GM23338 (cell line): ENCODE results near the gene PGRMC2. TPM values are rescaled to one million over a fixed set of nuclear protein-coding genes. Genes with fewer than 3 reads are reported as not detected.
"Not testable (repeated sequence)": the region's sequence is repeated elsewhere in the genome, so short reads cannot be mapped to it uniquely, and the experiment has no call there.

Experiments used
- ATAC-seq: fragments of 200-7000 bp; cut with Tn5 transposase; 3 replicates; pipeline ENCODE4 v1.9.1; 2020
- DNase-seq: peaks from one replicate; pipeline ENCODE4 v3.0.0-alpha.2; 2015; ENCODE audit warnings: low spot score
- H2AFZ ChIP-seq: fragments of 200-600 bp; sonication (generic); 2 replicates; pipeline ENCODE4 v1.8.0; 2016; ENCODE audit warnings: antibody characterized with exemption, mild to moderate bottlenecking, moderate library complexity
- H3F3A ChIP-seq: fragments of 200-600 bp; sonication (generic); replicated peaks from 2 replicates; pipeline ENCODE4 v1.8.0; 2017; ENCODE audit warnings: antibody characterized with exemption, mixed run types, low read depth
- H3K27ac ChIP-seq: fragments of 200-600 bp; sonication (generic); 2 replicates; pipeline ENCODE4 v1.6.1; 2016; ENCODE audit warnings: low read depth
- H3K27me3 ChIP-seq: fragments of 200-600 bp; sonication (generic); 2 replicates; pipeline ENCODE4 v1.8.0; 2016; ENCODE audit warnings: mild to moderate bottlenecking, mixed run types, moderate library complexity; ENCODE audit not compliant: insufficient read depth
- H3K36me3 ChIP-seq: fragments of 200-600 bp; sonication (generic); 2 replicates; pipeline ENCODE4 v1.8.0; 2016; ENCODE audit warnings: mild to moderate bottlenecking; ENCODE audit not compliant: insufficient read depth
- H3K4me1 ChIP-seq: fragments of 200-600 bp; sonication (generic); 2 replicates; pipeline ENCODE4 v1.8.0; 2016; ENCODE audit warnings: mild to moderate bottlenecking, moderate library complexity; ENCODE audit not compliant: insufficient read depth
- H3K4me2 ChIP-seq: fragments of 200-600 bp; sonication (generic); 2 replicates; pipeline ENCODE4 v1.7.1; 2017; ENCODE audit warnings: mixed run types
- H3K4me3 ChIP-seq: fragments of 200-600 bp; sonication (generic); 2 replicates; pipeline ENCODE4 v1.6.1; 2016; ENCODE audit warnings: mixed run types
- H3K79me2 ChIP-seq: fragments of 200-600 bp; sonication (generic); replicated peaks from 2 replicates; pipeline ENCODE4 v1.8.0; 2017; ENCODE audit warnings: mild to moderate bottlenecking; ENCODE audit not compliant: insufficient read depth
- H3K9me2 ChIP-seq: fragments of 200-600 bp; sonication (generic); 2 replicates; pipeline ENCODE4 v1.8.0; 2017; ENCODE audit not compliant: insufficient read depth
- H4K20me1 ChIP-seq: fragments of 200-600 bp; sonication (generic); replicated peaks from 2 replicates; pipeline ENCODE4 v1.8.0; 2017; ENCODE audit warnings: mild to moderate bottlenecking; ENCODE audit not compliant: insufficient read depth
- H3K27ac Mint-ChIP-seq: 2 replicates; pipeline ENCODE4 v1.8.0; 2020; ENCODE audit warnings: inconsistent platforms, mild to moderate bottlenecking, moderate library complexity, mixed read lengths
- H3K27me3 Mint-ChIP-seq: 3 replicates; pipeline ENCODE4 v1.8.0; 2022; ENCODE audit warnings: low read depth, mild to moderate bottlenecking, moderate library complexity, mixed read lengths, inconsistent platforms; ENCODE audit not compliant: insufficient read depth, poor library complexity
- H3K36me3 Mint-ChIP-seq: 3 replicates; pipeline ENCODE4 v1.8.0; 2021; ENCODE audit warnings: low read depth, mild to moderate bottlenecking, inconsistent platforms, moderate library complexity, mixed read lengths
- H3K4me1 Mint-ChIP-seq: 3 replicates; pipeline ENCODE4 v1.8.0; 2020; ENCODE audit warnings: mild to moderate bottlenecking, inconsistent platforms, mixed read lengths
- H3K4me3 Mint-ChIP-seq: 3 replicates; pipeline ENCODE4 v1.8.0; 2021; ENCODE audit warnings: moderate library complexity, mild to moderate bottlenecking, inconsistent platforms, mixed read lengths
- H3K9me3 Mint-ChIP-seq: 3 replicates; pipeline ENCODE4 v1.8.0; 2020; ENCODE audit warnings: moderate library complexity, mild to moderate bottlenecking, inconsistent platforms, mixed read lengths
- CTCF ChIP-seq, 2 experiments: fragments of 200-600 bp in 1 of 2; sonication (generic) in 1 of 2; conservative IDR thresholded peaks; 2 replicates each; pipeline versions ENCODE4 v1.5.1 to v1.6.1; 2016 to 2017; ENCODE audit warnings: antibody characterized with exemption in 2 of 2, low read depth in 2 of 2, mild to moderate bottlenecking in 2 of 2, moderate library complexity in 1 of 2
- EZH2 ChIP-seq: fragments of 200-600 bp; sonication (generic); IDR thresholded peaks from one replicate; pipeline ENCODE4 v1.8.0; 2017; ENCODE audit warnings: antibody characterized with exemption, mild to moderate bottlenecking, low read depth; ENCODE audit not compliant: unreplicated experiment
- EZH2phosphoT487 ChIP-seq: fragments of 200-600 bp; sonication (generic); IDR thresholded peaks from one replicate; pipeline ENCODE4 v1.8.1; 2018; ENCODE audit warnings: antibody characterized with exemption; ENCODE audit not compliant: unreplicated experiment
- NANOG ChIP-seq: IDR thresholded peaks from 2 replicates; pipeline ENCODE4 v1.6.1; 2016; ENCODE audit warnings: antibody characterized with exemption, borderline replicate concordance
- REST ChIP-seq: IDR thresholded peaks from one replicate; pipeline ENCODE4 v1.6.1; 2018; ENCODE audit warnings: antibody characterized with exemption; ENCODE audit not compliant: unreplicated experiment
- ZNF462 ChIP-seq: fragments of 250-450 bp; sonication (Bioruptor Pico); IDR thresholded peaks from 2 replicates; pipeline ENCODE4 v1.5.0; 2020; ENCODE audit warnings: mild to moderate bottlenecking, moderate library complexity
- polyA plus RNA-seq: library from polyadenylated mRNA; unstranded; fragments of >200 nt; fragmentation: Nextera tagmentation; extraction: Ambion mirVana; gene quantifications from 2 replicates; pipeline ENCODE4 v1.2.1, GENCODE V29; 2016
- total RNA-seq: library from RNA; depleted of rRNA; stranded (reverse); fragments of >200 nt; shearing (Covaris generic); gene quantifications from 2 replicates; pipeline ENCODE4 v1.2.3, GENCODE V29; 2014

Gene PGRMC2
- total and polyA plus RNA-seq, 2 experiments from 2014 or later, result 40.2 to 61.9 TPM

GRCh38 chr4:128245391-128245790 is 42.2 kb downstream of the PGRMC2 start:
- Mint-ChIP-seq H3K9me3 (peaks cover 60% of the 10 kb centered on the region), H3K36me3 (peaks cover 36% of the 10 kb centered on the region)
- peaks cover 24% of the 10 kb centered on the region for H3K36me3 ChIP-seq
- not testable (repeated sequence) for H3K9me2 ChIP-seq, H3K27ac ChIP-seq, H3K27me3 Mint-ChIP-seq, H3K79me2 ChIP-seq, H3F3A ChIP-seq, DNase-seq, H3K4me3 Mint-ChIP-seq, H2AFZ ChIP-seq, H3K4me3 ChIP-seq, H4K20me1 ChIP-seq, H3K4me2 ChIP-seq, H3K27me3 ChIP-seq, ATAC-seq, H3K27ac Mint-ChIP-seq, H3K4me1 ChIP-seq, H3K4me1 Mint-ChIP-seq

GRCh38 chr4:128244379-128244778 is 43.2 kb downstream of the PGRMC2 start:
- Histone ChIP-seq H3K9me2 (peaks cover 13% of the 10 kb centered on the region; the same call in 1 of the 2 replicates), H2AFZ (no peak overlapping the region), H3K36me3 (peaks cover 18% of the 10 kb centered on the region), H3K79me2 (no peaks in the 10 kb centered on the region), H3K27ac (no peak overlapping the region), H4K20me1 (no peaks in the 10 kb centered on the region), H3F3A (no peaks in the 10 kb centered on the region), H3K4me2 (no peak overlapping the region), H3K4me3 (no peak overlapping the region), H3K27me3 (no peaks in the 10 kb centered on the region), H3K4me1 (no peaks in the 10 kb centered on the region)
- H3K27me3 Mint-ChIP-seq, result peaks cover 2% of the 10 kb centered on the region
- H3K9me3 Mint-ChIP-seq, result peaks cover 52% of the 10 kb centered on the region
- ATAC-seq (no peak), DNase-seq (no peak)
- H3K4me3 Mint-ChIP-seq, result no peak overlapping the region
- TF ChIP-seq EZH2phosphoT487 (no peak), REST (no peak), CTCF (conservative IDR thresholded peaks at IDR 0.05; ENCODE audit: low read depth in 2 of 2) (no peak), ZNF462 (CRISPR knock-in tag) (no peak), NANOG (no peak), EZH2 (no peak)
- peaks cover 29% of the 10 kb centered on the region for H3K36me3 Mint-ChIP-seq
- H3K4me1 Mint-ChIP-seq, result no peaks in the 10 kb centered on the region; the same call in 2 of the 3 replicates
- H3K27ac Mint-ChIP-seq, result no peak overlapping the region
